Stimulated activated CD4-positive, alpha-beta T cell treated with anti-CD3 and anti-CD28 coated beads, Interleukin-2, amount 100 ng/mL, for 24 hours (primary cell): ENCODE data around the gene STX8.
A peak's percentile ranks its signal among the peaks of the same experiment; 100 is the strongest.

Source experiments
- DNase-seq, 2 donors: peaks; one replicate each; pipeline ENCODE4 v3.0.0-alpha.2; 2020

Gene STX8

DNA sequence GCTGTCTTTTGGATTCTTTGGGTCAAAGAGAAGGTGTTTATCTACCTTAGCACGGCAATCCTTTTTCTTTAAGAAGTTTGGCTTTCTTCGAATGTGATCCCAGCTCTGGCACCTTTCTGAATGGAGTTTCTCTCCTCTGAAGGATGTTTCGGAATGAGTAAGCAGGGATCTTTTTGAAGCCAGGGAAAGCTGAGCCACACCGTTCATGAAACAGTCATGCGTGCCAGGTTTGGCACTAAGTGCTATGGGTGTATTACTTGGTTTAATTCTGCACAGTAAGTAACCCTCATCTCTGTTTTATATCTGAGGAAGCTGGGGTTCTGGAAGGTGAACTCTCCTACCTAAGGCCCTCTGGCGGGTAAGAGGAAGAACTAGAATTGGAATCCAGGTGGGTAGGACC lies 319.8 kb downstream of the STX8 start:
- no peak for DNase-seq

DNA sequence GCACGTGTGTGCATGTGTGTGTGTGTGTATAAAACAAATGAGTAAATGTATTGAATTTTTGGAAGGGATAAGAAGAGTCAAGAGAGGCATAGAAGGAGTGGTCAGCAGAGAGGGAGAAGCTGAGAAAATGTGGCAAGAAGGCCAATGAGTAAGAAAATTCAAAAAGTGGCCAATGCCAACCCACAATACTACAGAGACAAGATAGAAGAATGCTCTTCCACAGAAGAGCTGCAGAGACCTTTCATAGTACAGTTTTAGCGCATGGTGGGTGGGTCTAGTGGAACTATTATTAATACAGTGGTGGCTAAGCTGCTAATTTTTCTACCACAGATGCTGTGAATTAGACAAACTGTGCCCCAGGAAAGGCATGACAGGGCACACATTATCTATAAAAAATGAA lies 320.8 kb downstream of the STX8 start:
- DNase-seq: no peak

DNA sequence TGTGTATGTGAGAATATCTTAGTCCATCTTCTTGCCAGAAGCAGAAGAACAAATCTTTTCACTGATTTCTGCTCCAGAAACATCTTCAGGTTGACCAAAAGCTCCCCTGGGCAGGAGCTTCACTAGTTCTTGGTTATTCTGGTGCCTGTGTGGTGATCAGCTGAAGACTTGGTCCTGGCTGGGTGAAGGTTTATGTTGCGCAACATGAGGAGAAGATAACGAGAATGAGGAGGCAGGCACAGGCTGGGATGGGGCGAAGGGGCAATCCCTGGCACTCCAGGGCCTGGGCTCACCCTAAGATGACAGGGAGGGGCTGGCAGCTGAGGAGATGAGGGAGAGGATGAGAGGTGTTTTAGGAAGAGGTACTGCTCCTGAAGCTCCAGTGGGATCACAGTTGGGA lies 322.3 kb downstream of the STX8 start:
- DNase-seq: no peak

DNA sequence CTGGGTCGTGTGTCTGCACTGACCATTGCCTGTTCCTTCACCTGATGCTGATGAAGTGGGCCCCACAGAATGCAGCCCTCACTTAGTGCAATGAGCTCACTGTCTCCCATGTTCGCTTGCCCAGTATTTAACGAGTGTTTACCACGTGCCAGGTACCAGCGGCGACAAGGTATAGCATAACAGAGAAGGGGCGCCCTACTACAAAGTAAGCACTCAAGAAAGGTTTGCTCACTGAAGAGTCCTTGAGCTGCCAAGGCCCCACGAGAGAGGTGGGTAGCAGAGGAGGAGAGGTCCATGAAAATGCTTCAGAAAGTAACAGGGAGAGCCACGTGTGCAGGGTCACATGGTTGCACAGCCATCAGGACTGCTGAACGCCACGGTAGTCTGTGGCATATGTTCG lies 324.3 kb downstream of the STX8 start:
- DNase-seq: no peak

DNA sequence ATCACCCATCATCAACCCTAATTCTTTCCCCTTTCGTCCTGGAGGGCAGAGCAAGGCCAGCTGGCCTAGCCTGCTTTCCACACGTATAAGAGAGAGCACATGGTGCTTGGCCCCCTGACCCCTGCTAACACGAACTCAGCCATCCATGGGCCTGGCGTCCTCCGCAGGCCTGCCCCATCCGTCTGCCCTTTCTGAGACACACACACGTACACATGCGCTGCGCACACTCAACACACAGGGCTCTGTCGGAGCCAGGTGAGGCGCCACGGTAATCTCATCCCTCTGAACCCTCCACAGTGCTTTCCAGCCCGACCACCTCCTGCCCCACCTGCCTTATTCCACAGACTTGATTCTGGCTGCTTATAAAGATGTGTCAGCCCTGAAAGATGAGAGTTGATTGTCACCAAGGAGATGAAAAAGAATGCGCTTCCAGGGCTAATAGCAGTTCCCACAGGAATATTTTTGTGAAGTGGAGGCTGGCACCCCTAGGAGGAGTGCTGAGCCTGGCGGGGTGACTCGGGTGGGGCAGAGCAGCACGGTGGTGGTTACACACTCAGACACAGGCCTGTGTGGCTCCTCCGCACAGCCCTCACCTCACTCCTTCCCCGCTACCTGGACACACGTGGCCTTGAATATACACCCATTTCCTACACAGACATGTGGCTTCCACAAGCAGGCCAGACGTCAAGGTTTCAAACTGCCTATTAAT lies 326.2 kb downstream of the STX8 start:
- DNase-seq: no peak

DNA sequence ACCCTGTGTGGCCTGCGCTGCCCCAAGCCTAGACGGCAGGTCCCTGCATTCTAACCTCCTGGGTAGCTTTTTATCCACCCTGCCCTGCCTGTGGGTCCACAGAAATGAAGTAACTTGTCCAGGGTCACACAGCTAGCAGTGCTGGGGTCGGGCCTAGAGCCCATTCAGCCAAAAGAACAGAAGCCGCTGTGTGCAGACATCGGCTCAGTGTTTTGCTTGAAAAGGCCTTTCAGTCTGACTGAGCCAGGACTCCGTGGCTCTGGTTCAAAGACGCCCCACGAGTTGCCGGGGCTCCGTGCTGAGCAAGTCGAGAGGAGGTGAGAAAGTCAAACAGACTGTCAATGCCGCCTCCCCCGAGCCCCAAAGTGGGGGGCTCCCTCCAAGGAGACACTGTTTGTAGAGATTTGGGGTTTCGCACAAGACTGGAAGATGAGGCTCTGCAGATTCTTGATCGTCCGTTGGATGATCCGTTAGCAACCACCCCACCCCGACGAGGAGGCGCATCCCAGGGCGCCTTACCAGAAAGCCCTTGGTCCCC lies 328.1 kb downstream of the STX8 start:
- DNase-seq: no peak

DNA sequence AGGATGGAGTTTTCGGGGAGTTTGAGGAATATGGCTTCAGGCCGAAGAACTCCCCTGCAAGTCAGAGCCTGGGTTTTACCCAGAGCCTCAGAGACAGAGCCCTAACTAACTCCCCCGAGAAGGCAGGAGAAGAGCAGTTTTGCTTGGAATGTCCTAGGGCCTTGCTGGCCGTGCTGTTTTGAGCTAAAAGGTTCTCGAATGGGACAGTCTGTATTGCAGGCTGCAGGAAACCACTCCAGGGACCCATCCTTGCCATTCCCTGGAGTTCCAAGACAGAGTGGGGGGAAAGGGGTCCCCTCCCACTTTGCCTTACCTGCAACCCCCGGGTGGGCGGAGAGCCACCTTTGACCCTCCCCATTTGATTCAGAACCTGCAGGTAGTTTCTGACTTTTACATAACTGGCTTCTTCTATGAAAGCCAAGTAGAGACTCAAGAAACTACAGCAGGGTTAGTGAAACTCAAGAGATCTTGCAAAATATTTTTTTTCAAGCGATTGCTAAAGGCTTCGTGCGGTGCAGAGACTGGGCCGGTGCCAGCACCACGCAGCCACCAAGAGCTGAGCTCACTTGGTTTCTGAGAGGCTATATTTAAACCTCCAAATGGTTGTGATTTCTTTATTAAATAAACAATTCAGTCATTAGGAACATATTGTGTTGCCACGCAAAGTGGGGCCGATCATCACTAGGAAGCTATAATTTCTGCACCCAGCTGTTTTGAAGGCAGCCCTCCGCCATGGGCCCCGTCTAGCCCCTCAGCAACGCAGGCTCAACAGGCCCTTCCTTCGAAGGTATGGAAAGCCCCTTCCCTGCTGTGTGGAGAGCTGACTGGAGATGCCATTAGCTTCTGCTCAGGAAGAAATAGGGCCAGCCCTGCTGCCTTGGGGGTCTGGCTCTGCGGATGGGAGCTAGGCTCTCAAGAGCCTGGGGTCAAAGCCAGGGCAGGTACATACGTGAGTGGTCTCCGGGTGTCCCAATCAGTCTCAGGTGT lies 331.3 kb downstream of the STX8 start:
- no peak for DNase-seq

DNA sequence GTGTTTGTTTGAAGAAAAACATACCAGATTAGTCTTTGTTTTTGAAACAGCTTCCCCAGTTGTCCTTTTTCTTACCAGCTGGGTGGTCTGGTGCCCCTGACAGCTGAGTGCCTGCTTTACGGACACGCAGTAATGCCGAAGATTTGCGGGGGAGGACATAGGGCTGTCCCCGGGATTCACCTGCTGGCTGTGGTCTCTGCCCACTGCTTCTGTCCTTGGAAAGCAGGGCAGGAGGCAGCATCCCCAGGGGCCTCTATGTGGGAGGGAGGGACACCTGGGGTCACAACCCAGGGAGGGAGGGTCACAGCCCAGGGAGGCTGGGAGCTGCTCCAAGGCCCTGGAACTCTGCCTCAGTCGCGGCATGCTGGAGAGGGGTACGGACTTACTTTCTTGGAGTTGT lies 332.6 kb downstream of the STX8 start:
- DNase-seq: no peak

DNA sequence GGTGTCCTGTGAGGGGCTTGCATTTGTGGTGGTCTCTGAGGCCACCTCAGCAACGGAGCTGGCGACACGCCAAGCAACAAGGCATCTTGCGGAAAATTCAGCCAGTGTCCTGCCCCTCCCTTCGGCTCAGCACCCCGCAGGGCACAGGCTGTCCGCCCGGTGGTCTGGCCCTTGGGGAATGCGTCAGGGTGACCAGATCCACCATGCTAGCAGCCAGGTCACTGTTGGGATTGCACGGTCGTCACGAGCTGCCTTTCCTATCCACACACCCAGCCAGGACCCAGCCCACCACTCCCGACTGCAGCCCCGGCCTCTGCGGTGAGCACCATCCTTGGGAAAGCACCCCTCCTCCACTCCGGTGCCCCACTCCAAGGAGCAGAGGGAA lies 333.1 kb downstream of the STX8 start:
- no peak for DNase-seq

DNA sequence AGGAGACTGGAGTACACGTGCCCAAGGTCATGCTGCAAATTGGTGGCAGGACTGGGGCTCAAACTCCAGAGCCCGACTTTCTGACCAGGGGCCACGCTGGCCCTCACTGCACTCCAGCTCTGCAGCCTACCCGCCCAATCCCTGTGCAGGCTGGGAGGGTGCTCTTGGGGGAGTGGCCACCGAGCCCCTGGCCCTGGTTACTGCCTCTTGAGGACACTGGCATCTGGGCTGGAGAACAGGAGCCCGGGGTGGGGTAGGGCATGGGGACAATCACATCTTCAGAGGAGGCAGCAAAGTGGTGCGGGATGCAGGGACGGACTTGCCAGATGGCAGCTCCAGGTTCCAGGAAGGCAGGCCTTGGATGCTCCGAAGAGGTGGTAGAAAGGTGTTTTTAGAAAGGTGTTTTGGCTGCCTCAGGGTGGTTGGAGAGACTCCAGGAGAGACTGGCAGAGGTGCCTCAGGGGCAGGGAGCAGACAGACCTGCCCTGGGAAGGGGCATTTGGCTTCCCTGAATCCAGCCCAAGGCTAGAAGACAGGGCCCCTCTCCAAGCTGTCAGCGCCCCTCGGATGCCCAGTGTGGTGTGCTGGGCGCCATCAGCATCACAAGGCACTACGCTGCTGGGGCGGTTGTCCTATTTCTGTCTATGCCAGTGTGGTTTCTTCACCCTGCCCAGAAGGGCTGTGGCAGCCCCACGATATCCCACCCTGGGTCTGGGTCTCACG lies 333.7 kb downstream of the STX8 start:
- DNase-seq: no peak

DNA sequence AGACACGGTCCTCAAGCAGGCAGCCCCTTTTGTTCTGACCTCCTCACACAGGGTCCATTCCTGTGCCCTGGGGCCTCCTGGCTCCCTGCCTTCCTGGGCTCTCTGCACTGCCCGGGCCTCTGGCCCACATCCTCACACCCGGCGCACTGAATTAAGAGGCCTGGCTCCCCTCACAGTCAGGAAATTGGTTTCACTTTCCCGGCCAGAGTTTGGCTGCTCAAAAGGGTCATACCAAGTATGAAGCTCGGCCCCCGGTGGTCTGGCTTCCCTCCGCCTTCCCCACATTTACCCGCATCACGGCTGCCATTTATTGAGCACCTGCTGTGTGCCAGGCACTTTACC lies 334.3 kb downstream of the STX8 start:
- DNase-seq: no peak

DNA sequence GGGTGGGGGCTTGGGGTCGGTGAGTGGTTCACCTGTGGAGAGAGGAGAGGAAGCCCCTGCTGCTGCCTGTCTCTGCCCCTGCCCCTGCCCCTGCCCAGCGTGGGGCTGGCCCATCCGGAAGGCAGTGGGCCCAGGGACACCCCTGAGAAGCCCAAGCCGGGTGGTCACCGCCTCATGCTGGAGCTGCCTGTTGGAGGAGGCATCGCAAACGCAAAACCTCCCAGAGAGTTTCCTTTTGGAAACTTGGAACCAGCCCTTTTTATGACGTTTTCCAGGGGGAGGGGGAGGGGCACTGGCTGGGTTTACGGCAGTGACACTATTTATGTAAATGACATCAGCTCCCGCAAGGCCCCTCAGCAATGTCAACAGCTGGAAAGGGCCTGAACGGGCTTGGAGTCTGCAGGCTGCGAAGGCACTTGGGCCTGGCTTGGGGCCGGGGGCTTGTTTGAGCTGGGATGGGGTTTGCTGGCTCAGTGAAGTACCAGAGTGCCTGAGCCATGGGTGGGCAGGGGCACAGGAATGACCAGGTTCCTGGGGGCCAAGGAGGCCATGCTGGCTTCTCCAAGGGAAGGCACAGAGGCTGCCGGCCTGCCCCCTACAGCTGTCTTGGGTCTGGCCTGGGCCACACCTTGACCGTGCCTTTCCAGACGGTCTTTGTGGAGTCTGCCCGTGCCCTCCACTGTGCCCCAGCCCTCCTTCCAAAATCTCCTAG lies 334.8 kb downstream of the STX8 start:
- DNase-seq: no peak

DNA sequence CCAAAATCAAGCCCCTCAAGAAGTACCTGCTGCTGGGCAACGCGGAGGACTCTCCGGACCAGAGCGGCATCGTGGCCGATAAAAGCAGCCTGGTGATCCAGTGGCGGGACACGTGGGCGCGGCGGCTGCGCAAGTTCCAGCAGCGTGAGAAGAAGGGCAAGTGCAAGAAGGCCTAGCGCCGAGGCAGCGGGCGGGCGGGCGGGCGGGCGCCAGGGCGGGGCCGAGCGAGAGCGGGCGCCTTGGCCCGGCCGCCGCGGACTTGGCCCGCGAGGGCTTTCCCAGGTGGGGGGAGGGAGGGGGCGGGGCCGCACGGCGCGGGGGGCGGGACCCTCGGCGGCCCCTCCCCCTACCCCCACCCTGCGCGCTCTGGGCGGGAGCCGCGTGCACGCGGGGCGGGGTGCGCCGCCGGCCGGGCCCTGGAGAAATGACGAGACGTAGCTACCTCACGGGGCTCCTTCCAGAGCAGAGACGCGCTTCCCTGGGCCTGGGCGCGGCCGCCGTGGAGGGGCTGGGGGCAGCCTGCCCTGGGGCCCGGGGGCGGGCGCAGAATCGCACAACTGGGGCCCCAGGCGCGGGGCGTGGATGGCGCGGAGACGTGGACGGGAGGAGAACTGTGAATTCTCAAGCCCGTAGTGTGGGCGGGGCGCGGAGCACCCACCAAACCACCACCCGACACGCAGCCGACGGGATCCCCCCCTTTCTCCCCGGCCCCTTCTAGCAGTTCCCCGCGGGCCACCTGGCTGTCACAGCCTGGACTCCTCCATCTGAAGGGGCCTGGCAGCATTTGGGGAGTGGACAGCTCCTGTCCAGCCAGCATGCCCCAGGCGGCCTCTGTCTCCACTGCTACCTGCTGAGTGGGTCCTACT lies 335.6 kb downstream of the STX8 start:
- DNase-seq: peak; percentile 70

DNA sequence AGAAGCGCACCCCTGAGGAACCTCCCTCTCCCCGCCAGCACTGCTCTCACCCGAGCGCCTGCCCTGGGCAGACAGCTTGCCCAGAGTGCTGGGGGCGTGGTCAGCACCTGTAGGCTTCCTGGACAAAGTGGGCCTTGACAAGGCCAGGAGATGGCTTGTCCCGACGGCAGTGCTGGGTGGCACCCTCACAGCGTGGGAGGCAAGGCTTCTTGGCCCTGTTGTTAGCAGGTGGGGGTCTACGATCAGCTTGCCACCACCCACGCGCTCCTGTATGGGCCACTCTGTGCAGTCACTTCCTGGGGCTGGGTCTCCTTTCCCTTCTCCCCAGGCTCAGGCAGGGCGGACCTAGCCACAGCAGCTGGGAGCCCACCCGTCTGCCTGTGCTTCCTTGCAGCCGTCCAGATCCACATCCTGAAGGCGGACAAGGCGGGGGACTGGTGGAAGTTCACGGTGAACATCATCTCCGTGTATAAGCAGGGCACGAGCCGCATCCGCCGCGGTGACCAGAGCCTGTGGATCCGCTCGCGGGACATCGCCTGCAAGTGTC lies 336.3 kb downstream of the STX8 start:
- DNase-seq: peak; percentile 27 to 42

DNA sequence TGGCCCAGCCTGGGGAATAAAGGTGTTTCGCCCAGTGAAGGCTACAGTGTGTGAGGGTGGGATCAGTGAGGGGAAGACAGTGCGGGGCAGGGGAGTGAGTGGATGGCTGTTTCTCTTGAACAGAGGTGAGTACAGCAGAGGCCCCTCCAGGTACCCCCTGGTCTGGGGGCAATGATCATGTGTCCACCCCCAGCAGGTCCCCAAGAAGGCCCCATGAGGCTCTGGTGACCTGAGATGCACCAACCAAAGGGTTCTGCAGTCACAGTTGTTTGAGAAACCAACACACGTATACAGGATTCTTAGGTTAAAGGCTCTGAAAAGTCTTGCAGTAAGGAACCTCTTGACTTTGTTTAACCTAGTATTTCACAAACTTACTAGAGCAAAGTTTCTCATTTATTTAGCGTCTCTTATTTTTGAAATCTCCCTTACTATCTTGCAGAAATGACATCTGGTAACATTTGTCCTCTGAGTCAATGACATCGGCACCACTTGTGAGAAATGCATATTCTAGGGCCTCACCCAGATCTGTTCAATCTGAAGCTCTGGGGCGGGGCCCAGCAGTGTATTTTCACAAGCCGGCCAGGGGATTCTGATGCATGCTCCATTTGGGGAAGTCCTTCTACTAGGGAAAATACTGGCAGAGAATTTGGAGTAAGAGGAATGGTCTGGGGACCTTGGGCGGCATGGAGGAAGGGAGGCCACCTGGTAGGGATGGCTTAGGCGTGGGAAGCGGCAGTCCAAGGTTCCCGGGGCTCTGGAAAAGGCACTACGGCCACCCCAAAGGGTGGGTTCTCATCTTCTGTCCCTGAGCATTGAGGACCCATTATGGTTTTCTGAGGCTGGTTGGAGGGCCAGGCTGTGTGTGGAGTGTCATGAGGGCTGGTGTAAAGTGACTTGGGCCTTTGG lies 337.0 kb downstream of the STX8 start:
- DNase-seq: no peak

DNA sequence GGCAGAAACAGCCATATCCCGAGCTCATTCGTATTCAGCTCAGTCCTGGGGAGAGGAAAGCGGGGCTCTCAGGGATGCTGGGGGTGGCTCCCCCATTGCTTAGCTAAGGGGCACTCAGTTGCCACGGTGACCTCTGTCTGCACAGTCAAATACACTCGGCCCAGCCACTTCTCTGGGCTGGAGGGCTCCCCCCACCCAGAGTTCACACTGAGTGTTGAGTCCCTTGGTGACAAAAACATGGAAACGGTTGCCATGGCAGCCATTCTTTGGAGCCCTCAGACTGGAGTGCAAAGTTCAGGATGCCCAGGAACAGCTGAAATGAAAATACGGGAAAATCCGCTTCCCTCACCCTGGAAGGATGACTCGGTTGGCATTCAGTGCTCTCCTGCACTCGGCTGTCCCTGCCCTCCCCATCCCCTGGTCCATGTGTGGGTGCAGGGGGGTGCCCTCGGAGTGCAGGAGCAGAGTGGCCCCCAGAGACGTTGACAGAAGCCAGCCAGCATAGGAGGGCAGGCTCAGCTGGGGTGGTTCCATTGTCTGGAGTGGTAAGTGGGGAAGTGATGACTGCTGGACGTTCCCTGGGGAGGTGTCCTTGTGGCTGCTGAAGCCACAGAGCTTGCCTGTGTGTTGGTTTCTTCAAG lies 337.8 kb downstream of the STX8 start:
- DNase-seq: no peak

DNA sequence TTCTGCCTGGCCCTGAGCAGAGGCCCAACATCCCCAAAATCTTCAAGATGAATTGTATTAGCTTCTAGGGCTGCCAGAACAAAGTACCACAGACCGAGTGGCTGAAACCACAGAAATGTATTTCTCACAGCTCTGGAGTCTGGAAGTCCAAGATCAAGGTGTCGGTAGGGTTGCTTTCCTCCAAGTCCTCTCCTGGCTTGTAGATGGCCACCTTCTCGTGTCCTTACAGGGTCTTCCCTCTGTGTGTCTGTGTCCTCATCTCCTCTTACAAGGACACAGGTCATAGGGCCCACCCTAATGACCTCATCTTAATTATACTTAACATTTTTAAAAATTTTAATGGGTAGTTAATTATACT lies 338.6 kb downstream of the STX8 start:
- no peak for DNase-seq

DNA sequence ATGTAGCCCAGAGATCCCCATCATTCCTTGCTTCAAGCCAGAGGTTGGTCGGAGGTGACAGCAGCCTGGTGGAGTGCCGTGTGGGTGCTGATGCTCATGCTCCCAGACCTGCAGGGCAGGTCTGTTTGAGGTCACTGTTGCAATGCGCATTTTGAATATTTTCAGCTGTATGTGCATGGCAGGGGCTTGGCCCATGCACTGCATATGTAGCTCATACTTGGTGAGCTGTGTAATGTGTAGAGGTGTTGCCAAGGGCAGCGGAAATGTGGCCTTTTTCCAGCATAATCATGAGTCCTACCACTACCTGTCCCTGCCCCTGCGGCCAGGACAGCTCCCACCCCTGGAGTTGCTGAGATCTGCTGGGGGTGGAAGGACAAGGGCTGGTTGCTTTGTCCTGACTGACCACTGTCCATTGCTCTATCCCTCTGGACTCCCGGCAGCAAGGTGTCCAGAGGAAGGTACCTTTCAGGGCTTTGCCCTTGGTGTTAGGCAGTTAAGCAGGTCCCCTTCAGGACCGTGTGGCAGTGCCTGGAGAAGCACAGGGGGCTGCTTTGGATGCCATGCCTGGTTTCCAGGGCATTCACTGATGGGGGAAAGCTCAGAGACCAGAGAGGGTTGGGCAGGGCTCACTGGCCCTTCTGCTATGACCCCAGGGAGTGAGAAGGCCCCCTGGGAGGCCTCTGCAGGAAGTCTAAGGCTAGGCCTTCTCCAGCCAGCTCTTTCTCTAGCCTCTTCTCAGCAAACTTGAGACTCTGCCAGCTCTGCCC lies 339.2 kb downstream of the STX8 start:
- DNase-seq: no peak

DNA sequence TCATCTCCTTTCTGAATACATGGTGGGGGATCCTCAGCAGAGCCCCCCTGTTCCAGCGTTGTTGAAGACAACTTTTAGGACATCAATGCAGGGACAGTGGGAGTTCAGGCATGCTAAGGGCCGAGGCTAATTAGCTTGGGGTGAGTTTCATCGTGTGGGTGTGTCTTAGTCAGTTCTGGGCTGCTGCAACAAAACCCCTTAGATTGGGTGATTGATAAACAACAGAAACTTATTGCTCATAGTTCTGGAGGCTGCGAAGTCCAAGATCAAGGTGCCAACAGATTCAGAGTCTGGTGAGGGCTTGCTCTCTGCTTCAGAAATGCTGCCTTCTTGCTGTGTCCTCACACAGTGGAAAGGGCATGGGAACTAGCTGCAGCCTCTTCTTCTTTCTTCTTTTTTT lies 340.3 kb downstream of the STX8 start:
- DNase-seq: no peak
